ENCODE data around the gene SLCO2A1.

SLCO2A1 gene

GRCh38 chr3:133994166-133994890 is 35.4 kb downstream of the SLCO2A1 start:
- no peak overlapping the region for H3K9ac ChIP-seq (ENCODE audit: low read depth in 1 of 2, low read length in 2 of 2)
- H3K9me3 ChIP-seq (ENCODE audit: control insufficient read depth in 2 of 2, low read length in 2 of 2): no peaks in the 10 kb centered on the region
- H3K27me3 ChIP-seq (ENCODE audit: control insufficient read depth in 2 of 2, insufficient read depth in 2 of 2, low read length in 2 of 2): peaks cover 0 to 3% of the 10 kb centered on the region in 2 donors
- H3K36me3 ChIP-seq (ENCODE audit: control insufficient read depth in 2 of 2, insufficient read depth in 2 of 2, low read length in 2 of 2): no peaks in the 10 kb centered on the region
- H3K27ac ChIP-seq (ENCODE audit: low read depth in 2 of 2, low read length in 2 of 2): no peak overlapping the region
- no peak overlapping the region for H3K4me3 ChIP-seq (ENCODE audit: low read length in 2 of 2)
- H3K4me1 ChIP-seq (ENCODE audit: control insufficient read depth in 2 of 2, insufficient read depth in 2 of 2, low read length in 2 of 2): peaks cover 0 to 3% of the 10 kb centered on the region in 2 donors

- no peak overlapping the region for H3K4me3 ChIP-seq (ENCODE audit: low read length in 2 of 2)
- peaks cover 0 to 3% of the 10 kb centered on the region in 2 donors for H3K27me3 ChIP-seq (ENCODE audit: control insufficient read depth in 2 of 2, insufficient read depth in 2 of 2, low read length in 2 of 2)
- no peaks in the 10 kb centered on the region for H3K36me3 ChIP-seq (ENCODE audit: control insufficient read depth in 2 of 2, insufficient read depth in 2 of 2, low read length in 2 of 2)
- no peaks in the 10 kb centered on the region for H3K9me3 ChIP-seq (ENCODE audit: control insufficient read depth in 2 of 2, low read length in 2 of 2)
- H3K9ac ChIP-seq (ENCODE audit: low read depth in 1 of 2, low read length in 2 of 2): no peak overlapping the region
- H3K27ac ChIP-seq (ENCODE audit: low read depth in 2 of 2, low read length in 2 of 2): no peak overlapping the region
- peaks cover 0 to 3% of the 10 kb centered on the region in 2 donors for H3K4me1 ChIP-seq (ENCODE audit: control insufficient read depth in 2 of 2, insufficient read depth in 2 of 2, low read length in 2 of 2)
These were observed 36.6 kb downstream of the SLCO2A1 start for GRCh38 chr3:133992951-133993620.

DNA sequence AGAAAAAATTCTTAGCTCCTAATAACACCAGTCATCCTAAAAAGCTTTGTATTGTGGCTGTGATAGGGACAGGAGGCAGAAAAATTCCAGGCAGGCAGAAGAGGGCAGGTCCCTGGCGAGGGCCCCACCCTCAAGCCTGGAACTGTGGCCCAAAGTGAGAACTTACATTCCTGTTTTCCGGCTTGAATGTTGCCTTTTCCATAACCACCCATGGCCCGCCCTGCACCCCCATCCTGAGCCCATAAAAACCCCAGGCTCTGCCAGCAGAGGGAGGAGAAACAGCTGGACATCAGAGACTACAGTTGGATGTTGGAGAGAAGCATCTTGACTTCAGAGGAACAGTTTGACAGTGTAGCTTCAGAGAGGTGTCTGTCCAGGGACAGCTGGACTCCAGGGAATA is 37.3 kb downstream of the SLCO2A1 start:
- H3K9ac ChIP-seq (ENCODE audit: low read depth in 1 of 2, low read length in 2 of 2): no peak overlapping the region
- no peak overlapping the region for H3K27ac ChIP-seq (ENCODE audit: low read depth in 2 of 2, low read length in 2 of 2)
- H3K36me3 ChIP-seq (ENCODE audit: control insufficient read depth in 2 of 2, insufficient read depth in 2 of 2, low read length in 2 of 2): no peaks in the 10 kb centered on the region
- no peaks in the 10 kb centered on the region for H3K27me3 ChIP-seq (ENCODE audit: control insufficient read depth in 2 of 2, insufficient read depth in 2 of 2, low read length in 2 of 2)
- no peak overlapping the region for H3K4me3 ChIP-seq (ENCODE audit: low read length in 2 of 2)
- peaks cover 0 to 3% of the 10 kb centered on the region in 2 donors for H3K4me1 ChIP-seq (ENCODE audit: control insufficient read depth in 2 of 2, insufficient read depth in 2 of 2, low read length in 2 of 2)
- no peaks in the 10 kb centered on the region for H3K9me3 ChIP-seq (ENCODE audit: control insufficient read depth in 2 of 2, low read length in 2 of 2)

DNA sequence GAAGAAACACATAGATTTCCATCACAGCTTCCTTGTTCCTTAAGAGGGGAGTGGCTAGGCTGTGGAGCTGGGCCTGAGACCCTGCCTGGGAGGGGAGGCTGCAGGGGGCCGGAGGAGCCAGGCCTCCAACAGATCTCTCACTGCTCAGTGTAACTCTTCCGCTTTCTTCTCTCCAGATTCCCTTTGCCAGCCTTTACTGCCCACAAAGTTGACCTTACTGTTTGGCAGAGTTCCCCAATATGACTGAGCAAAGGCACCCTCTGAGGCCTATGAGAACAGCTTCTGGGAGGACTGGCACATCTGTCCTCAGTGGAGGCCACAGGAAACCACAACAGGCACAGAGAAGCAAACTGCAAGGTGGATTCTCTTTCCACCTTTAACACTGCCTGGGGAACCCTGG is 38.1 kb downstream of the SLCO2A1 start:
- H3K36me3 ChIP-seq (ENCODE audit: control insufficient read depth in 2 of 2, insufficient read depth in 2 of 2, low read length in 2 of 2): no peaks in the 10 kb centered on the region
- H3K4me1 ChIP-seq (ENCODE audit: control insufficient read depth in 2 of 2, insufficient read depth in 2 of 2, low read length in 2 of 2): peaks cover 0 to 3% of the 10 kb centered on the region in 2 donors
- H3K9me3 ChIP-seq (ENCODE audit: control insufficient read depth in 2 of 2, low read length in 2 of 2): no peaks in the 10 kb centered on the region
- no peak overlapping the region for H3K4me3 ChIP-seq (ENCODE audit: low read length in 2 of 2)
- H3K27me3 ChIP-seq (ENCODE audit: control insufficient read depth in 2 of 2, insufficient read depth in 2 of 2, low read length in 2 of 2): no peaks in the 10 kb centered on the region
- H3K27ac ChIP-seq (ENCODE audit: low read depth in 2 of 2, low read length in 2 of 2): no peak overlapping the region
- H3K9ac ChIP-seq (ENCODE audit: low read depth in 1 of 2, low read length in 2 of 2): no peak overlapping the region

DNA sequence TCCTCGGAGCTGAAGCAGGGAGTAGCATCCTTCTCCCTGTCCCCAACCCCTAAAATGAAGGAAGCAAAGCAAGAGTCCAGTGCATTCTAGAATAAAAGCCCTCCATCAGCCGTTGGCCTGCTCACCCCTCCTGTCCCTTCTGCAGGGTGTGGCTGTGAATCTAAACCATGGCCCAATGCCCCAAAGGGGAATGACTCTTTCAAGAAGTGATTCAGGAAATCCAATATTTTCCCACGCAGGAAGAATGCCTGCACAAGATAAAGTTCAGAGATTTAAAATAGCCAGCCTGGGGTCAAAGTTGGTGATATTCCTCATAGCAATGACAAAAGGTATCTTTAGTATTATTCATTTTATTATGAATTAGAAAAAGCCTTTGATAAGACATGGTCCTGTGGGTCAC is 38.5 kb downstream of the SLCO2A1 start:
- Histone ChIP-seq H3K9me3 (ENCODE audit: control insufficient read depth in 2 of 2, low read length in 2 of 2) (no peaks in the 10 kb centered on the region), H3K36me3 (ENCODE audit: control insufficient read depth in 2 of 2, insufficient read depth in 2 of 2, low read length in 2 of 2) (no peaks in the 10 kb centered on the region), H3K27me3 (ENCODE audit: control insufficient read depth in 2 of 2, insufficient read depth in 2 of 2, low read length in 2 of 2) (no peaks in the 10 kb centered on the region), H3K4me3 (ENCODE audit: low read length in 2 of 2) (no peak overlapping the region), H3K9ac (ENCODE audit: low read depth in 1 of 2, low read length in 2 of 2) (no peak overlapping the region), H3K4me1 (ENCODE audit: control insufficient read depth in 2 of 2, insufficient read depth in 2 of 2, low read length in 2 of 2) (peaks cover 0 to 3% of the 10 kb centered on the region in 2 donors), H3K27ac (ENCODE audit: low read depth in 2 of 2, low read length in 2 of 2) (no peak overlapping the region)

- peaks cover 0 to 3% of the 10 kb centered on the region in 2 donors for H3K4me1 ChIP-seq (ENCODE audit: control insufficient read depth in 2 of 2, insufficient read depth in 2 of 2, low read length in 2 of 2)
- H3K9ac ChIP-seq (ENCODE audit: low read depth in 1 of 2, low read length in 2 of 2): no peak overlapping the region
- no peaks in the 10 kb centered on the region for H3K36me3 ChIP-seq (ENCODE audit: control insufficient read depth in 2 of 2, insufficient read depth in 2 of 2, low read length in 2 of 2)
- H3K4me3 ChIP-seq (ENCODE audit: low read length in 2 of 2): no peak overlapping the region
- no peak overlapping the region for H3K27ac ChIP-seq (ENCODE audit: low read depth in 2 of 2, low read length in 2 of 2)
- H3K27me3 ChIP-seq (ENCODE audit: control insufficient read depth in 2 of 2, insufficient read depth in 2 of 2, low read length in 2 of 2): no peaks in the 10 kb centered on the region
- no peaks in the 10 kb centered on the region for H3K9me3 ChIP-seq (ENCODE audit: control insufficient read depth in 2 of 2, low read length in 2 of 2)
These were observed 39.6 kb downstream of the SLCO2A1 start for GRCh38 chr3:133989936-133990702.

DNA sequence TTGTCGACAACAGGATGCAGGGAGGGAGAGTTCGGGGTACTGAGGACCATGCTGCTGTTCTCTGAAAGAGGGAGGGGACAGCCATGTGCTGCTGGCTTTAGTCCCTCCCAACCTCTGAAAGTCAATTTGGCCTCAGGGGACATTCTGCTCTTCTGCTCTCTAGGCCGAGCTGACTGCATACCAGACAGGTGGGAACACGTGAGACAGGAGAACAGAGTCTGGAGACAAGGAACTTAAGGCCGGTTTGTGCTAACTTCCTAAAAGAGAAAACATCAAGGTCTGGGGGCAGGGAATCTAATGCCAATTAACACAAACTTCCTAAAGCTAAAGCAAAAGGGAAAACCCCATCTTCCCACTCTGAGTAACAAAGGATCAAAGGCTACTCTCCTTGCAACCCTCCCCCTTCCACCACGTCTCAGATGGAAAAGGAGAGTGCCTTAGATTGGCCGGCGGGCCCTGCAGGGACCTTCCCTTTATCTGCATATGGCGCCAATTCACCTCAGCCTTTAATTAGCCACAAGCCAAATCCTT is 41.0 kb downstream of the SLCO2A1 start:
- H3K27me3 ChIP-seq (ENCODE audit: control insufficient read depth in 2 of 2, insufficient read depth in 2 of 2, low read length in 2 of 2): no peaks in the 10 kb centered on the region
- H3K27ac ChIP-seq (ENCODE audit: low read depth in 2 of 2, low read length in 2 of 2): no peak overlapping the region
- no peaks in the 10 kb centered on the region for H3K36me3 ChIP-seq (ENCODE audit: control insufficient read depth in 2 of 2, insufficient read depth in 2 of 2, low read length in 2 of 2)
- H3K9me3 ChIP-seq (ENCODE audit: control insufficient read depth in 2 of 2, low read length in 2 of 2): no peaks in the 10 kb centered on the region
- H3K4me3 ChIP-seq (ENCODE audit: low read length in 2 of 2): no peak overlapping the region
- H3K9ac ChIP-seq (ENCODE audit: low read depth in 1 of 2, low read length in 2 of 2): no peak overlapping the region
- peaks cover 0 to 3% of the 10 kb centered on the region in 2 donors for H3K4me1 ChIP-seq (ENCODE audit: control insufficient read depth in 2 of 2, insufficient read depth in 2 of 2, low read length in 2 of 2)

DNA sequence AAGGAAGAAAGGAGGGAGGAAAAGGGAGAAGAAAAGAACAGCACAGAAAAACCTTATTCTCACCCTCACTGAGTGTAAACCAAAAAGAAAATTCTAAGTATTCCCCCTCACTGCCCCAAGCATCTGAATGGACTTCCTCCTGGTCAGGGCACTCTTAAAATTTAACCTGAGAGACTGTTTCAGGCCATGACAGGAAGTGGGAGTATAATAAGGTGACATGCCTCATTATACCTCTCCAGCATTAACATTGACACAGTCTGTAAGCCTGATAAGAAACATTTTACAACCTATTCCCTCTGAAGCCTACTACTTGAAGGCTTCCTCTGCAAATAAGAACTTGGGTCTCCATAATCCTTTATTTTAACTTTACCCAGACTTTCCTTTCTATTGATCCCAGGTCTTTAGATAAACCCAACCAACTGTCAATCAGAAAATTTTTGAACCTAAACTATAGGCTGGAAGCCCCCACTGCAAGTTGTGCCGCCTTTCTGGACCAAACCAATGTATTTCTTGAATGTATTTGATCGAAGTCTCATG is 41.7 kb downstream of the SLCO2A1 start:
- no peaks in the 10 kb centered on the region for H3K27me3 ChIP-seq (ENCODE audit: control insufficient read depth in 2 of 2, insufficient read depth in 2 of 2, low read length in 2 of 2)
- H3K9ac ChIP-seq (ENCODE audit: low read depth in 1 of 2, low read length in 2 of 2): no peak overlapping the region
- no peaks in the 10 kb centered on the region for H3K36me3 ChIP-seq (ENCODE audit: control insufficient read depth in 2 of 2, insufficient read depth in 2 of 2, low read length in 2 of 2)
- H3K9me3 ChIP-seq (ENCODE audit: control insufficient read depth in 2 of 2, low read length in 2 of 2): no peaks in the 10 kb centered on the region
- no peak overlapping the region for H3K27ac ChIP-seq (ENCODE audit: low read depth in 2 of 2, low read length in 2 of 2)
- H3K4me1 ChIP-seq (ENCODE audit: control insufficient read depth in 2 of 2, insufficient read depth in 2 of 2, low read length in 2 of 2): peaks cover 0 to 3% of the 10 kb centered on the region in 2 donors
- H3K4me3 ChIP-seq (ENCODE audit: low read length in 2 of 2): no peak overlapping the region

DNA sequence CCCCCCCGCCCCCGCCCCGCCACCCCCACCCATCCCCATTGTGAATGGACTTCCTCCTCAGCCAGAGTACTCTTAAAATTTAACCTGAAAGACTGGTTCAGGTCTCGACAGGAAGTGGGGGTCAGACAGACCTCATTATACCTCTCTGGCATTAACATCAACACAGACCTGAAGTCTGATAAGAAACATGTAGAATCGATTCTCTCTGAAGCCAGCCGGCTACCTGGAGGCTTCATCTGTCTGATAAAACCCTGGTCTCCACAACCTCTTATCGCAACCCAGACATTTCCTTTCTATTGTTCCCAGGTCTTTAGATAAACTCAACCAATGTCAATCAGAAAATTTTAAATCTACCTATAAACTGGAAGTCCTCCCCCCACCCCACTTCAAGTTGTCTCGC is 42.6 kb downstream of the SLCO2A1 start:
- Histone ChIP-seq H3K27me3 (ENCODE audit: control insufficient read depth in 2 of 2, insufficient read depth in 2 of 2, low read length in 2 of 2) (no peaks in the 10 kb centered on the region), H3K4me1 (ENCODE audit: control insufficient read depth in 2 of 2, insufficient read depth in 2 of 2, low read length in 2 of 2) (peaks cover 0 to 3% of the 10 kb centered on the region in 2 donors), H3K36me3 (ENCODE audit: control insufficient read depth in 2 of 2, insufficient read depth in 2 of 2, low read length in 2 of 2) (no peaks in the 10 kb centered on the region), H3K9ac (ENCODE audit: low read depth in 1 of 2, low read length in 2 of 2) (no peak overlapping the region), H3K27ac (ENCODE audit: low read depth in 2 of 2, low read length in 2 of 2) (no peak overlapping the region), H3K4me3 (ENCODE audit: low read length in 2 of 2) (no peak overlapping the region), H3K9me3 (ENCODE audit: control insufficient read depth in 2 of 2, low read length in 2 of 2) (no peaks in the 10 kb centered on the region)

DNA sequence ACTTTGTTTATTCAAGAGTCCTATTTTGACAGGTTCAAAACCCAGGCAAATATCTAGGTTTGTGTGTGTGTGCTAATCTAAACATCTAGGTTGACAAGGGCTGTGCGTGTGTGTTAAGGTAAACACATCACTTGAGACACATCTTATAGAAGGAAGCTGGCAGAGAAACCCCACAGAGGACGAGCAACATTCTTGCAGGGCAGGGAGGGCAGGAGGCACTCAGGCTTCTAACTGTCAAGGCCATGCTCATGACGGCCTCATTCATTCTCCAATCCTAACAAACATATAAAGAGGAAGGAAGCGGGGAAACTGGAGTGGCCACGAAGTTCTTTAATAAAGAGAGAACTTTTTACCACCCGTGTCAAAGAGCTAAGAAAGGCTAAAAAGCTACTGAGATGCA is 43.4 kb downstream of the SLCO2A1 start:
- H3K4me3 ChIP-seq (ENCODE audit: low read length in 2 of 2): no peak overlapping the region
- H3K4me1 ChIP-seq (ENCODE audit: control insufficient read depth in 2 of 2, insufficient read depth in 2 of 2, low read length in 2 of 2): no peaks in the 10 kb centered on the region
- H3K27ac ChIP-seq (ENCODE audit: low read depth in 2 of 2, low read length in 2 of 2): no peak overlapping the region
- no peaks in the 10 kb centered on the region for H3K27me3 ChIP-seq (ENCODE audit: control insufficient read depth in 2 of 2, insufficient read depth in 2 of 2, low read length in 2 of 2)
- no peak overlapping the region for H3K9ac ChIP-seq (ENCODE audit: low read depth in 1 of 2, low read length in 2 of 2)
- no peaks in the 10 kb centered on the region for H3K36me3 ChIP-seq (ENCODE audit: control insufficient read depth in 2 of 2, insufficient read depth in 2 of 2, low read length in 2 of 2)
- no peaks in the 10 kb centered on the region for H3K9me3 ChIP-seq (ENCODE audit: control insufficient read depth in 2 of 2, low read length in 2 of 2)

Data from mucosa of rectum (tissue), 2 donors.